ENCODE measurements around the gene NOVA1.

NOVA1 gene

DNA sequence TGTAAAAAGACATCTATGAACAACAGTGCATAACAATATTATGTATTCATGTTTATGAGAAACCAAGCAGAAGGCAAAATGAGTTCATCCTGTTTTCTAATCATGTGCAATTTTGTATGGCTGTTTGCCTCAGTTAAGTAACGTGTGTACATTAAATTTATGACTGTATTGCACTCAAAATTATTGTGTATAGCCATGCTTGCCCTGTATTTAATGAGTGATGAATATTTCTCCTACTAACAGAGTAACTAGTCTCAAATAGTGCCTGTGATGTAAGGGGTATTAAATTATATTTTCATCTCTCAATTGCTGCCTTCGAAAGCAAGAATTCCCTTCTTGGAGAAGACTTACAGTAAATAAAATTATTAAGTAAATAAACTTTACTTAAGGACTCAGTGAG, 154.2 kb downstream of the NOVA1 start:
- DNase-seq, result no peak

DNA sequence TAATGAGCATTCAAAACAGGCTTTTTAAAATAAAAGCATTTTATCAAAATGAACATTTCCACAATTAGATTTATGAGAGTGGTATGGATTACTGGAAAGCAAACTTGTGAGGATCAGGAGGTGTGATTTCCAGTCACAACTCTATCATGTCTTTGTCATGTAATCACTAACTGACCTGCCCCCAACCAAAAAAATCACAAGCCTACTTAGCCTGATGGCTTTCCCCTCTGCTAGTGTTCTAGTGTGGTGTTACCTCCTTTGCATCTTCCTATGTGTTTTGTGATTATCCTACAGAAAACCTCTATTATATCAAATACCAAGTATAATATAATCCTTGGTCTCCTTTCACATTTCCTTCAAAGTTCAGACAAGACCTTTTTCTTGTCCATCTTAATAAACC, 168.6 kb downstream of the NOVA1 start:
- DNase-seq, result no peak

DNA sequence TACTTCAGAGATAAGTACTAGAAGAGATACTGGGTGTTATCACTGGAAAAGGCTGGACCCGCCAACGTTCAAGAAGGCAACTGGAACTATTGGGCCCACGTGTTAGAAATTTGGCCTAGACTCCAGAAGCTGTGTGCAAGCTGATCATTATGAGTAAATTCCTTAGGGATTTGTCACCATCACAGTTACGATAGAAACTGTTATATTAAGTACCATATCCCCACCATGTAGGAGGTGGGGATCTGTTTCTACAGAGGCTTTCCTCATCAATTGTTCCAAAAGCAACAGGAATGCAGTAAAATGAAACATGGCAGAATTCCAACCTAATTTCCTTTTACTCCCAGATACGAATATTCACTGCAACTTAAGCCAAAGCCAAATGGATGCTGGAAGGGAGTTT, 170.7 kb downstream of the NOVA1 start:
- DNase-seq, result no peak

DNA sequence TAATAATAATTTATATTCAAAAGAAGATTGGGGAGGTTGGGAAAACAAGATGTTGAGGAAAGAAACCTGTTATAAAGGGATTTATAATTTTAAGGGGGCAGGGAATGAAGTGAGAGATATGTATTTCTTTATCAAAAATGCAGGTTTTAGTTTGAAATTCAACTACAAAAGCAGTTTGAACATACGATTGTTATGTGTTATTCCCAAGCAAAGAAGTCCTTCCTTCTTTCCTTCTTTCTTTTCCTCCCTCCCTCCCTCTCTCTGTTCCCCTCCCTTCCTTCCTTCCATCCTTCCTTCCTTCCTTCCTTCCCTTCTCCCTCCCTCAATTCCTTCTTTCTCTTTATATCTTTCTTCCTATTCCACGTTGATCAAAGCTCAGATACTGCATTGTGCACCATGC, 173.3 kb downstream of the NOVA1 start:
- DNase-seq, result no peak

DNA sequence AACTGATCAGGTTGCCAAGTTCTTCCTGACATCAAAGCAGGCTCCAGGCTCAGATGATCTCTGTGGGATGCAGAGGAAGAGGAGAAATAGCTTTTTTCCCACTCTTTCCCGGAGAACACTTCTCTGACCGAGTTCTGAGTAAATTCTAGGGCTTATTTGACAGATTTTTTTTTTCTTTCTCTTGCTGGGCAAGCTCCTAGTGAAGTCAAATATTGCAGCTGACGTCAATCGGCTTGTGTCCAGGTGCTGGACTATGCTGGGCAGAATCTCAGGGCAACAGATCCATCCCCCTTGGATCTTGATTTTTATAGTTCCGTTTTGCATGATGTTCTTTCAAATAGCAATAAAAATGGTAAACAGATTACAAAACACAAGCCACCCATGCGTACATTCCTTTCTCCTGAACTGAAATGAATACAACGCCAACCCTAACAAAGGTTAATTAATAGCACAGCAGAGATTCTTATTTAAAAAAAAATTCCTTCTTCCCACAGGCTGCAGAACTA, 182.2 kb downstream of the NOVA1 start:
- DNase-seq, result no peak

DNA sequence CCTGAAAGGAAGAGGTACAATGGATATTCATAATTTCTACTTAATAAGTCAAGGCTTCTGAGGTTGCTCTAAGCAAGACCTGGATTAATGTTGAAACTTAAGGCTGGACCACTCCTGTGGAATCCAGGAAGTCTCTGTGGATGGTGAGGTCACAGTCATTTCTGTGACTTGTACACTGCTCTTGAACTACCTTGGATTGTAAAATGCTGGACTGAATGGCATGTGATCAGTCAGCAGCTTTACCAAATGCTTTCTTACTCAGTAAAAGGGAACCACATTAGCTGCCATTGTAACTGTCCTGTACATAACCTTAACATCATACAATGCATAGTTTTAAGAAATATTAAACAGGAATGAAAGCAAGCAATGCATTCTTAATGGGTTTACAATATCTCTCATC, 182.9 kb downstream of the NOVA1 start:
- DNase-seq, result no peak

DNA sequence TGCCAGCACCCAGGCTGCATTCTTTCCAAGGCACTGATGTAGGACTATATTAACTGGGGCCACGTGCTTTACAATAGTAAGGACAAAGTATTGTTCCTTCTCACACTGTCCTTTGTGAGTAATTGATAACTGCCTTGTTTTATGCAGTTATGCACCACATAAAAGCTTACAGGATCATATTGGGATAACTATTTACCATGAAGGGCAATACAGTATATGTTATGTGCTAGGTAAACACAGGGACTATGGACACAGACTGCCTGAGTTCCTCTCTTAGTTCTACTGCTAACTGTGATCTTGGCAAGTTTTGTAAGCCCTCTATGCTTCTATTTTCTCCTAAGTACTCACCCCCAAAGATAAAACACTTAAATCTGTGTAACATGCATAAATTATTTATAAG, 183.7 kb downstream of the NOVA1 start:
- no peak for DNase-seq

DNA sequence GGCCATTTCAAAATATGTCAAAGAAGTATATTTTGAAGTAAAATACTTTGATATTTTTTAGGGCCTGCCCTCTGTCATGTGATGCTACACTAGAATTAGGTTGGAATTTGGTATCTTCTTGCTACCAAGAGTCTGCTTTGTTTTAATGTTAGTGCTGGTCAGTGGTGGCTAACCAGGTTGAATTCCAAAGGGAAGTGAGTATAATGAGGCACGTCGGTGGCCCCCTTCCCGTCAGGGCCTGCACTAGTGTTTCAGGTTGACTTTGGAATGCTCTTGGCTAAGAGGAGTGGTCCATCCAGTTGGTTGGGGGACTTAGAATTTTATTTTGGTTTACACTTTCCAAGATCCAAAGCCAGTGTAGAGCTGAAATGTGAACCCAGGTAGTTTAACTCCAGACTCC, 185.4 kb downstream of the NOVA1 start:
- DNase-seq, result no peak

DNA sequence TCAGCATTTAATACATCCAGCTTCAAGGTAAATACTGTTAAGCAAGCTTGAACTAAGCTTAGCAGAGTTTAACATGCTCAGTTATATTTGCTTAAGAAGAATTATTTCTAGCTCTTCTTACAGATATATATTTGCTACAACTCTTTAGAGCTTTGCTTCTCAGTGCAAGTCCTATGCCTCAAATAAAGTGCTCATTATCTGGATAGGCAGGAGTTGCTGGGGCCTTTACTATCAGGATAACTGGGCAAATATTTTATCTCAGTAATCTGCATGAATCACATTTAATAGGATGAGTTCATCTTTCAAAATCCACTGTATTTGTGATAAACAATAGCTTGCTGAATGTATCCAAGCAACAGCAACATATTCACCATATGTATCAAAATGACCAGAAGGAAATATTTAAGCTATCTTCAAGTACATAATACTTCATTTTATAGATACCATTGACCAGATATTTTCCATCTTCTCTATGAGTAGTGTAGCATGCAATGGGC, 187.6 kb downstream of the NOVA1 start:
- DNase-seq, result no peak

DNA sequence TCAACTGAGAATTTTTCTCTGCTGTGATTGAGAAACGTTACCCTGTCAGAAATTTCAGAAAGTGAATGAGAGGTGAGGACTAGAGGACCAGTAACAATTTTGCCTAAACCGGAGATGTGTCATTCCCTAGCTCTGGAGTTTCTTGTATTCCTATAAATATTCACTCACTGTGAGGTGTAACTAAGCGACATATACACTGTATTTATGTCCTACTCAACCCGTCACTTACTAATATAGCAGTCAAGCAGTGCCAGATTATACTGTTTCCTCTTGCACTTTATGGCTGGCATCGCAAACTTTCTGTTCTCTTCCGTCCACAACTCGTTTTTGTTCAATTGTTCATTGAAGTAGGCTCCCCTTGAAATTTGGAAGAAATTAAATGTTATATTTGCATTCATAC, 192.9 kb downstream of the NOVA1 start:
- no peak for DNase-seq

DNA sequence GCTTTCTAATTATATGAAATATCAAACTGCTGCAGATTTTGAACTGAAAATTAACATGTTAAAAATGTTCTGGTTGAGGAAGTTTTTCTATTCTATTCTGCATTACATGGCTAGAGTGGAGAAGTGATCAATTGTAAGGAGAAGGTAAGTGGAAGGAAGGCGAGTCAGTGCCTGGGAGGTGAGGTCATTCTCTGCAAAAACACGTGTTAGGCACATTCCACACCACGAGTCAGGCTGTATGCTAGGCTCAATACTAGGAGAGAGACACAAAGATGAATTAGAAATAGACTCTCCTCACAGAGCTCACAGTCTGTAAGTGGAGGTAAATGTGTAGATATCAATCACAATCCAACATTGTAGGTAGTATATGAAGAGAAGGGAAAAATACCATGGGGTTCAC, 194.1 kb downstream of the NOVA1 start:
- no peak for DNase-seq

DNA sequence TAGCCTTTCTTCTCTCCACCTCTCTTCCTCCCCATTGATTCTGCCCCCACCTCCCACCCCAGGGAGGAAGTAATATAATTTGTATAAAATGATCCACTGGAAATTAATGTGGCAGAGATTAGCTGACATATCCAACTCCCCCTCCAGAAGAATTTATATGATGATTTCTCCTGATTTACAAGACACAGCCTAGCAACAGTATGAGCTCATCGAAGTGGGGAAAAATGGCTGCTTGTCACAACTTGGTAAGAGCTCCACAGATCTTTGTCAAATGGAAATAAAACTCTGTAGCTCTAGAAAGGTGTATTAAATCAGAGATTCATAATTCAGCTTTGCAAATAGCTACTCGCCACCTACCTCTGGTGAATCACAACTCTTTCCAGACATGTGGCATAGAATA, 195.7 kb downstream of the NOVA1 start:
- DNase-seq, result no peak

DNA sequence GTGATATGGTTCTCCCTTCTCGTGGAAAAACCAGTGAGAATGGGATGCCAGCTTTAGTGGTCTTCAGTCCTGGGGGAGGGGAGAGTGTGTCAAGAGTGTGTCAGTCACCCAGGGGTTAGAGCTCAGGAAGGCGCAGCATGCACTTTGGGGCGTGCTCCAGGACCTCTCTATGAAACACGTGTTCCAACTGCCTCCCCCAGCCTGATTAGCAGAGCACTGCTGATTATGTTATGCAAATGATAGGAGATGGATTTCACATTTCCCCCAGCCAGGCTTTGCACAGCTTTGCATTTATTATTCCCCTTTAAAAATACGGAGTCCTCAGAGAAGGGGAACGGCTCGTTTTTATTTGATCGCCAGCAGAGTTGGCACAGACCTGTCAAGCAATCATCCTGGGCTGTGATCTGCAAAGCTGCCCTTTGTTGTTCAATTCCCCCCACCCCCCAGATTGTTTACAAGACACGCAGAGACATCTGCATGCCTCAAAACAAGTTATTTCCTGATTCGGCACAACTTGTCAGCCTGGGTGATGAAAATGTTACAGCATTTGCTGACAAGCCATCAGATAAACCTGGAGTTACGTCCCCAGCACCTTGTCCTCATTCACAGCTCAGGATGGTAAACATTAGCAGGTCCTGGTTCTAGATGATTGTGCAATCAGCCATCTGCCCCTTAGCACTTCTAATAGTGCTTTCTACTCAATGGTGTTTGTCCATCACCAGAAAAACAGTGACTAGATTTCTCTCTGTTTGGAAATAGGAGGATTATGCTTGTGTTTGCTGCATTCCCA, 196.5 kb downstream of the NOVA1 start:
- DNase-seq, result no peak

DNA sequence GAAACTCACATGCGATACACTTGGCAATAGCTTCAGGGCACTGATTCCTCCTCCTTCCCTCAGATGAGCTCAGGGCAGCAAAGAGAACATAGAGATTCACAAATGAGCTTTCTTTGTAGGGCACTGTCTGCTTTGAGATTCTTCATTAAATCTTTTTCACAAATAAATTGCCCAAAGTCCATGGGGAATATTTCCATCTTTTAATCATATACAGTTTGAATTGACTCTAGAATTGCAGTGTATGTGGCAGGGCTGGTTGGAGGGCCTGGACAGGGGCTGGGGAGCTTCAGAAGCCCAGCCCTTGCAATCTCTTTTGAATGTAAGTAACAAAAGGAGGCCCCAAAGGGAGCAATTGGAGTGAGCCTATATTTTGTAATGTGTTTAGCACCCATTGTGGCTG, 197.5 kb downstream of the NOVA1 start:
- DNase-seq, result no peak

DNA sequence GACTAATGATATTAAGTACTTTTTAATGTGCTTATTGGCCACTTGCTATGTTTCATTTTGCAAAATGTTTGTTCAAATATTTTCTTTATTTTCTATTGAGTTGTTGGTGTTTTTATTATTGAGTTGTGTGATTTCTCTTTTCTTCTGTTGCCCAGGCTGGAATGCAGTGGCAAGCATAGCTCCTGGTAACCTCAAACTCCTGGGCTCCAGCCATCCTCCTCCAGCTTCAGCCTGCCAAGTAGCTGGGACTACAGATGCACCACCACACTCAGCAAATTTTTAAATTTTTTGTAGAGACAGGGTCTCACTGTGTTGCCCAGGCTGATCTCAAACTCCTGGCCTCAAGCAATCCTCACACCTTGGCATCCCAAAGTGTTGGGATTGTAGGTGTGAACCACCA, 199.2 kb downstream of the NOVA1 start:
- no peak for DNase-seq

Measured in stimulated activated CD4-positive, alpha-beta T cell treated with anti-CD3 and anti-CD28 coated beads, Interleukin-2, amount 100 ng/mL, for 48 hours (primary cell).